Measurements from ENCODE around the gene ST6GALNAC2. TPM values are rescaled to one million over a fixed set of nuclear protein-coding genes. Genes with fewer than 3 reads are reported as not detected.

The ST6GALNAC2 gene
- total RNA-seq, 1 experiment from 2014 or later = 23.0 TPM

DNA sequence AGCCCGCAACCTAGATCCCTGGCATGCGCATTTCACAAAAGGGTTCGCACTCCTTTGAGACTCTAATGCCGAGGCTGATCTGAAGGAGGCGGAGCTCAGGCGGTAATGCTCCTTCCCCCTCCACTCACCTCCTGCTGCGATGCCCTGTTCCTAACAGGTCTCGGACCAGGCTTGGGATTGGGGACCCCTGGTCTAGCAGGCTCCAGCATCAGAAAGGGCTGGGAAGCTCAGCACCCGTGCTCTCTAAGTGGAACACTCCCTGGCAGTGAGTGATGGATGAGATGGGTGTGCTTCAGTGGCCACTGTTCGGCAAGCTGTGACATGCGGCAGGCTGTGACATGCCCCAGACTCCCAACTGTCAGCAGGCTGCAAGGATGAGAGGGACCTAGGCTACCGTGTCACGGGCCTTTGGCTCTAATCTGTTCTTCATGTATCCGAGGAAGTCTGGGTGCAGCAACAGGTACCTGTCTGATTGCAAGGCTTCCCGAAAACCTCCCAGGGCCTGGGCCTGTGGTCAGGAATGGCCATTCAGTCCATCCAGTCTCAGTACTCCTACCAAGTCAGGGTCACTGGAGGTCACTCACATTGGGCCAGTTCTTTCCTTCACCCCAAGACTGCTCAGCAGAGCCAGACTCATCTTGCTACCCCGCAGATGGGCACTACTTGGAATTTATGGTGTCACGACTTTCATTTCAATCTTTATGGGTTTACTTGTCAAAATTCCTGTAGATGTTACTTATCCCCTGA lies 1.3 kb upstream of the ST6GALNAC2 start:
- H3K27ac ChIP-seq (ENCODE audit: low read length) = no peak overlapping the region
- ATAC-seq (no peak), DNase-seq (ENCODE audit: low read depth, low spot score) (no peak)
- intact Hi-C loops (cut with micrococcal nuclease; ENCODE audit: unreplicated experiment) = no loop called here
- H3K4me1 ChIP-seq (ENCODE audit: control insufficient read depth, insufficient read depth, low read length) = peaks cover 12% of the 10 kb centered on the region
- POLR2A ChIA-PET = interaction anchor here (0.6 to 1.6 kb wide), 2 partner anchors 14 to 30 kb away, joined by 3 to 4 read pairs; no protein-coding TSS in a partner anchor
- H3K4me3 ChIP-seq (ENCODE audit: low read depth in 2 of 2, low read length in 2 of 2) = no peak overlapping the region
- H3K36me3 ChIP-seq (ENCODE audit: control insufficient read depth, insufficient read depth, low read length) = no peaks in the 10 kb centered on the region
- CTCF ChIA-PET = interaction anchor here (0.6 to 1.1 kb wide), 4 partner anchors 17 to 64 kb away, joined by 3 to 6 read pairs (median 3); no protein-coding TSS in a partner anchor
- H3K27me3 ChIP-seq (ENCODE audit: control insufficient read depth, insufficient read depth, low read length) = no peaks in the 10 kb centered on the region
- BruUV-seq (replicated peaks) = no TSS peak
- H3K9me3 ChIP-seq (ENCODE audit: control insufficient read depth, insufficient read depth, low read depth, low read length) = no peaks in the 10 kb centered on the region
- no peak for TF ChIP-seq REST (IDR thresholded peaks at IDR 0.05; ENCODE audit: insufficient read depth in 1 of 2, low read depth in 2 of 2, low read length in 1 of 2)
- no peak for TF ChIP-seq POLR2AphosphoS5 (IDR thresholded peaks at IDR 0.05; ENCODE audit: low read depth, low read length)
- TF ChIP-seq TCF7L2 (IDR thresholded peaks at IDR 0.05; ENCODE audit: low read depth, low read length) = no peak
- no peak for TF ChIP-seq SIN3A (IDR thresholded peaks at IDR 0.05; ENCODE audit: borderline replicate concordance, insufficient read depth, low read depth, low read length)
- TF ChIP-seq, protein P1, sequence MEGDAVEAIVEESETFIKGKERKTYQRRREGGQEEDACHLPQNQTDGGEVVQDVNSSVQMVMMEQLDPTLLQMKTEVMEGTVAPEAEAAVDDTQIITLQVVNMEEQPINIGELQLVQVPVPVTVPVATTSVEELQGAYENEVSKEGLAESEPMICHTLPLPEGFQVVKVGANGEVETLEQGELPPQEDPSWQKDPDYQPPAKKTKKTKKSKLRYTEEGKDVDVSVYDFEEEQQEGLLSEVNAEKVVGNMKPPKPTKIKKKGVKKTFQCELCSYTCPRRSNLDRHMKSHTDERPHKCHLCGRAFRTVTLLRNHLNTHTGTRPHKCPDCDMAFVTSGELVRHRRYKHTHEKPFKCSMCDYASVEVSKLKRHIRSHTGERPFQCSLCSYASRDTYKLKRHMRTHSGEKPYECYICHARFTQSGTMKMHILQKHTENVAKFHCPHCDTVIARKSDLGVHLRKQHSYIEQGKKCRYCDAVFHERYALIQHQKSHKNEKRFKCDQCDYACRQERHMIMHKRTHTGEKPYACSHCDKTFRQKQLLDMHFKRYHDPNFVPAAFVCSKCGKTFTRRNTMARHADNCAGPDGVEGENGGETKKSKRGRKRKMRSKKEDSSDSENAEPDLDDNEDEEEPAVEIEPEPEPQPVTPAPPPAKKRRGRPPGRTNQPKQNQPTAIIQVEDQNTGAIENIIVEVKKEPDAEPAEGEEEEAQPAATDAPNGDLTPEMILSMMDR (IDR thresholded peaks at IDR 0.05) = no peak
- in situ Hi-C loops (cut with HindIII; ENCODE audit: low pct_unique_long_range_greater_than_20kb, low sequenced_read_pairs) = no loop called here

DNA sequence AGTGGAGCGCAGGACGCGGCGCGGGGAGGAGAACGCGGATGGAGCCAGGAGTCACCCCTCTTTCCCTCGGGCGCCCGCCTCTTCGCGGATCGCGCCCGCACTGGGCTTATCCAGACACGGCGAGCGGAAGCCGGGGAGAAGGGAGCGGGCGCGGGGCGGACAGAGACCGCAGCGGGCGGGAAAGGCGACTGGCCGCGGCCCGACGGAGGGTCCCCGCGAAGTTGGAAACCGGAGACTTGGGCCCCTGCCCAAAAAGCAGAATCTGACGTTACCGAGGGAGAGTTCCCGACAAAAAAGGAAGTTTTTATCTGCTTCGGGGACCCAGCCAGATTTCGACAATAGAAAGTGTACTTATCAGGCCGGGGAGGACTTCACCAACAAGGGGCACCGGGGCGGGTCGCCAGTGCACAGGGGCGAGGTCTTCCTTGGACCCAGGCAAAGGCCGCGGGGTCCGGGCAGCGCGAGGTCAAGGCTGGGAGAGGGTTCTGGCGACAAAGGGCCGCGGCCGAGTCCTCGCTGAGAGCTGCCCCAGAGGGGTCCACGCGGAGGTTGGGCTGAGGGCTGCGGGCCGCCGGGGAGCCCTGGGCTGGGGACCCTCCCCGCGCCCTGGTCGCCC lies 519 bp downstream of the ST6GALNAC2 start:
- CTCF ChIA-PET = interaction anchor here (0.6 to 1.3 kb wide), 4 partner anchors 18 to 118 kb away, joined by 3 read pairs; partner anchors contain the start of gene AANAT
- intact Hi-C loops (cut with micrococcal nuclease; ENCODE audit: unreplicated experiment) (no loop called here), in situ Hi-C loops (cut with HindIII; ENCODE audit: low pct_unique_long_range_greater_than_20kb, low sequenced_read_pairs) (no loop called here)
- TF ChIP-seq REST (IDR thresholded peaks at IDR 0.05; ENCODE audit: insufficient read depth in 1 of 2, low read depth in 2 of 2, low read length in 1 of 2) = no peak
- TF ChIP-seq, protein P1 (IDR thresholded peaks at IDR 0.05) = no peak
- no peak for TF ChIP-seq TCF7L2 (IDR thresholded peaks at IDR 0.05; ENCODE audit: low read depth, low read length)
- TF ChIP-seq POLR2AphosphoS5 (IDR thresholded peaks at IDR 0.05; ENCODE audit: low read depth, low read length) = no peak
- TF ChIP-seq SIN3A (IDR thresholded peaks at IDR 0.05; ENCODE audit: borderline replicate concordance, insufficient read depth, low read depth, low read length) = no peak
- Histone ChIP-seq H3K27ac (ENCODE audit: low read length) (peak overlapping the region; percentile 88), H3K9me3 (ENCODE audit: control insufficient read depth, insufficient read depth, low read depth, low read length) (no peaks in the 10 kb centered on the region), H3K4me1 (ENCODE audit: control insufficient read depth, insufficient read depth, low read length) (peaks cover 21% of the 10 kb centered on the region), H3K27me3 (ENCODE audit: control insufficient read depth, insufficient read depth, low read length) (no peaks in the 10 kb centered on the region), H3K4me3 (ENCODE audit: low read depth in 2 of 2, low read length in 2 of 2) (peak overlapping the region; percentile 73 to 85), H3K36me3 (ENCODE audit: control insufficient read depth, insufficient read depth, low read length) (no peaks in the 10 kb centered on the region)
- POLR2A ChIA-PET = no interaction called here
- BruUV-seq (replicated peaks) = no TSS peak
- ATAC-seq (peak; percentile 56), DNase-seq (ENCODE audit: low read depth, low spot score) (no peak)

Data from Panc1 (cell line).